OCI-LY1 (cell line): ENCODE data around the gene TP53TG5.
"Not testable (repeated sequence)": the region's sequence is repeated elsewhere in the genome, so short reads cannot be mapped to it uniquely, and the experiment has no call there.

Experiments
- H2AFZ ChIP-seq: fragments of 200-600 bp; sonication (generic), shearing (Covaris generic); 2 replicates; pipeline ENCODE4 v1.6.0; 2014; ENCODE audit warnings: antibody characterized with exemption, mild to moderate bottlenecking, low read length
- H3F3A ChIP-seq: fragments of 200-600 bp; sonication (generic), shearing (Covaris generic); 2 replicates; pipeline ENCODE4 v1.6.0; 2014; ENCODE audit warnings: mild to moderate bottlenecking, antibody characterized with exemption, low read length, moderate library complexity; ENCODE audit not compliant: insufficient read depth
- H3K27ac ChIP-seq: fragments of 200-600 bp; sonication (generic); 2 replicates; pipeline ENCODE4 v1.5.1; 2014; ENCODE audit warnings: low read length, mixed run types, mild to moderate bottlenecking, low read depth; ENCODE audit not compliant: poor library complexity, severe bottlenecking
- H3K27me3 ChIP-seq: fragments of 200-600 bp; sonication (generic); 2 replicates; pipeline ENCODE4 v1.6.0; 2014; ENCODE audit warnings: antibody characterized with exemption, mild to moderate bottlenecking, low read length, moderate library complexity; ENCODE audit not compliant: insufficient read depth
- H3K36me3 ChIP-seq: fragments of 200-600 bp; sonication (generic); 2 replicates; pipeline ENCODE4 v1.6.1; 2014; ENCODE audit warnings: mild to moderate bottlenecking, antibody characterized with exemption, low read length, moderate library complexity, mixed read lengths; ENCODE audit not compliant: insufficient read depth
- H3K4me1 ChIP-seq: fragments of 200-600 bp; sonication (generic); 2 replicates; pipeline ENCODE4 v1.5.1; 2014; ENCODE audit warnings: mild to moderate bottlenecking, low read length, moderate library complexity; ENCODE audit not compliant: insufficient read depth, severe bottlenecking
- H3K4me2 ChIP-seq: fragments of 200-600 bp; sonication (generic), shearing (Covaris generic); 2 replicates; pipeline ENCODE4 v1.6.1; 2014; ENCODE audit warnings: low read length
- H3K4me3 ChIP-seq: fragments of 200-600 bp; sonication (generic); 2 replicates; pipeline ENCODE4 v1.5.1; 2014; ENCODE audit warnings: low read length, low read depth, mild to moderate bottlenecking, mixed read lengths; ENCODE audit not compliant: poor library complexity, severe bottlenecking
- H3K79me2 ChIP-seq: fragments of 200-600 bp; shearing (Covaris generic); 2 replicates; pipeline ENCODE4 v1.6.1; 2016; ENCODE audit warnings: mixed run types, low read length, mixed read lengths; ENCODE audit not compliant: insufficient read depth
- H3K9ac ChIP-seq: fragments of 200-600 bp; sonication (generic), shearing (Covaris generic); 2 replicates; pipeline ENCODE4 v1.6.1; 2014; ENCODE audit warnings: mild to moderate bottlenecking, low read length, mixed read lengths
- H3K9me2 ChIP-seq: fragments of 200-600 bp; sonication (generic), shearing (Covaris generic); 2 replicates; pipeline ENCODE4 v1.6.1; 2014; ENCODE audit warnings: low read depth, mild to moderate bottlenecking, low read length, mixed read lengths
- H3K9me3 ChIP-seq: fragments of 200-600 bp; shearing (Covaris generic); 2 replicates; pipeline ENCODE4 v1.6.1; 2014; ENCODE audit warnings: low read length, mixed read lengths
- H4K20me1 ChIP-seq: fragments of 200-600 bp; sonication (generic), shearing (Covaris generic); 2 replicates; pipeline ENCODE4 v1.6.0; 2016; ENCODE audit warnings: mild to moderate bottlenecking, low read length; ENCODE audit not compliant: insufficient read depth
- CTCF ChIP-seq: fragments of 200-600 bp; sonication (generic), shearing (Covaris generic); IDR thresholded peaks from 2 replicates; pipeline ENCODE4 v1.5.1; 2017; ENCODE audit warnings: mild to moderate bottlenecking, antibody characterized with exemption, low read length, moderate library complexity, mixed read lengths
- EZH2 ChIP-seq: fragments of 200-600 bp; sonication (generic), shearing (Covaris generic); IDR thresholded peaks from 2 replicates; pipeline ENCODE4 v1.8.0; 2017; ENCODE audit warnings: borderline replicate concordance, mixed run types, mild to moderate bottlenecking, antibody characterized with exemption, low read length, moderate library complexity, mixed read lengths

Gene TP53TG5

DNA sequence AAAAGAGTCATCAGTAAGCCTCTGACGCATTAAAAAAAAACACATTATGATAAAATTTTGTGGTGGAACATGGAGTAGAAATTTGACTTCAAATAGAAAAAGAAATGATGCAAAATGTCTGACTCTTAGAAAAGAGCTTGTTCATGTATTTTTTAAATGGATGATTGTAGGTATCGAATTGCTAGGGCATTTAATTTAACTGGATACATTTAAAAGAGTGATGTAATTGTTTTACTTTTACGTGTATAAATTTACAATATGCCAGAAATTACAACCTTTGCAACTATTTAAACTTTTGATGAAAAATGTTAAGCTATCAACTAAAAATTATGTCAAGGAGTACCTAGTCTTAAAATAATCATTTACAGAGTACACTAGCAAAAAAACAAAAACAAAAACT, 25.4 kb downstream of the TP53TG5 start:
- Histone ChIP-seq H3K9ac (no peak overlapping the region), H3K9me2 (no peaks in the 10 kb centered on the region), H3K27me3 (no peaks in the 10 kb centered on the region), H3K79me2 (no peaks in the 10 kb centered on the region), H3K4me1 (no peaks in the 10 kb centered on the region), H3K27ac (no peak overlapping the region), H3K36me3 (no peaks in the 10 kb centered on the region), H3F3A (no peaks in the 10 kb centered on the region), H3K9me3 (no peaks in the 10 kb centered on the region), H4K20me1 (no peaks in the 10 kb centered on the region), H2AFZ (no peak overlapping the region), H3K4me2 (no peak overlapping the region), H3K4me3 (no peak overlapping the region)
- TF ChIP-seq CTCF (no peak), EZH2 (no peak)

DNA sequence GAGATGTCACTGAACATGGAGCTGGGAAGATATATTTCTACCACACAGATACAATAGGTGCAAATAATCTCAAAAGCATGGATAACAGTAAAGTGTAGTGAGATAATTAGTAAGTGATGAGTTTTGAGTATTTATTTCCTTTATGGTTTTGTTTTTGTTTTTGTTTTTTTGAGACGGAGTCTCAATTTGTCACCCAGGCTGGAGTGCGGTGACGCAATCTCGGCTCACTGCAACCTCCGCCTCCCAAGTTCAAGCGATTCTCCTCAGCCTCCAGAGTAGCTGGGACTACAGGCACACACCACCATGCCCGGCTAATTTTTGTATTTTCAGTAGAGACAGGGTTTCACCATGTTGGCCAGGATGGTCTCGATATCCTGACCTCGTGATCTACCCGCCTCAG, 27.3 kb downstream of the TP53TG5 start:
- H3K4me1 ChIP-seq, H4K20me1 ChIP-seq, H3K9ac ChIP-seq, H2AFZ ChIP-seq, H3K36me3 ChIP-seq, H3F3A ChIP-seq, H3K4me3 ChIP-seq, H3K9me3 ChIP-seq, H3K79me2 ChIP-seq, H3K27me3 ChIP-seq, H3K4me2 ChIP-seq, H3K9me2 ChIP-seq, H3K27ac ChIP-seq: not testable (repeated sequence)

- Histone ChIP-seq H3K9me3 (no peaks in the 10 kb centered on the region), H4K20me1 (no peaks in the 10 kb centered on the region), H3F3A (no peaks in the 10 kb centered on the region), H3K27me3 (no peaks in the 10 kb centered on the region), H3K4me2 (no peak overlapping the region), H3K27ac (no peak overlapping the region), H3K9ac (no peak overlapping the region), H3K4me3 (no peak overlapping the region), H3K36me3 (no peaks in the 10 kb centered on the region), H3K79me2 (no peaks in the 10 kb centered on the region), H3K9me2 (no peaks in the 10 kb centered on the region), H2AFZ (no peak overlapping the region), H3K4me1 (no peaks in the 10 kb centered on the region)
- no peak for TF ChIP-seq EZH2
- no peak for TF ChIP-seq CTCF
Measured at GRCh38 chr20:45350217-45350616, 27.9 kb downstream of the TP53TG5 start.

DNA sequence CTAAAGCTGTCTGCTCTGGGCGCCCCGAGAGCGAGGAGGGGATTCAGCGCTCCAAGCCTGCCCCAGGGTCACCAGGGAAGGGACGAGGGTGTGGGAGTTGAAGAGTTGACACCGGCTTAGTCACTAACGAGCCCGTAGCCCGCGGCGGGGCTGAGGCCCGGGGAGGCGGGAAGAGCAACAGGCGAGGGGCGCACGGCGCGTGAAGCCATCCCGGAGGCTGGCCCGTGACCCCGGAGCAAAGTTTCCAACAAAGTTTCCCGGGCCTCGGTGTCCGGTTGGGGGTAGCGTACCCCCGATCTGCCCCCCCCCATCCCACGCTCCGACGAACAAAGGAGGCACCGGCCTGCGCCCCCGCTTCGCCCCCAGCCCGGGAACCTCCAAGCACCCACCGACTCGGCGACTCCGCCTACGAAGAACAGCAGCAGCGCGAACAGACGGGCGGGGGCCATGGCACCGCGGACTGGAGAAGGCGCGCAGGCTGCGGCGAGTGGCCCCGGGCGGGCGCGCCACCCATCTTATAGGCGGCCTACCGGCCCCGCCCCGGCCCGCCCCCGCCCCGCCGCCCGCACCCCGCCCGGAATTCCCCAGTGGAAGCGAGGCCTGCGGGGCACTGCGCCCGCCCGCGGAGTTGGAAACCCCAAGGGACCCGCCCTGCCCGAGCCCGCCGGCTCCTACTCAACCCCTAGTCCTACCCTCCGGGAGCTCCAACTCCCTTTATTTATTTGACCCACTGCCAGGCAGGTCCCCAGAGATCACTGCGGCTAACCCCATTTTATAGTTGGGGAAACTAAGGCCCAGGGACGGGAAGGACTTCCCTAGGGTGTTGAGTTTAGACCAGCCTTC, 30.0 kb downstream of the TP53TG5 start, which contains the start of gene SDC4:
TSS of gene SDC4 (minus strand) at position 489 of the 843 bp plus-strand sequence. CDS start at position 449, 40 bp downstream.
- Histone ChIP-seq H2AFZ (no peak within 1 kb of the TSS), H3K9ac (no peak within 1 kb of the TSS), H4K20me1 (no peaks in the 10 kb centered on the region), H3K36me3 (no peaks in the 10 kb centered on the region), H3K27ac (no peak within 1 kb of the TSS), H3K79me2 (no peaks in the 10 kb centered on the region), H3F3A (no peaks in the 10 kb centered on the region), H3K4me2 (no peak within 1 kb of the TSS), H3K4me1 (no peaks in the 10 kb centered on the region), H3K4me3 (no peak within 1 kb of the TSS), H3K9me2 (no peaks in the 10 kb centered on the region), H3K9me3 (no peaks in the 10 kb centered on the region), H3K27me3 (peaks cover 9% of the 10 kb centered on the region)
- TF ChIP-seq EZH2 (no peak), CTCF (no peak)
